ENCODE measurements around the gene GAS6.

Gene GAS6

GRCh38 chr13:113825841-113826240 lies 38.0 kb downstream of the GAS6 start:
- TF ChIP-seq CTCF (IDR thresholded peaks at IDR 0.05; ENCODE audit: unreplicated experiment in 3 of 3) = no peak
- peaks cover 16% of the 10 kb centered on the region for H3K4me1 Mint-ChIP-seq
- no peaks in the 10 kb centered on the region for H3K9me3 Mint-ChIP-seq
- H3K27me3 Mint-ChIP-seq (ENCODE audit: low read depth) = no peaks in the 10 kb centered on the region
- H3K36me3 Mint-ChIP-seq (ENCODE audit: low read depth) = peaks cover 3% of the 10 kb centered on the region
- no peak overlapping the region for H3K4me3 Mint-ChIP-seq
- H3K27ac Mint-ChIP-seq = no peak overlapping the region

GRCh38 chr13:113823771-113824170 lies 40.1 kb downstream of the GAS6 start:
- peaks cover 3% of the 10 kb centered on the region for H3K36me3 Mint-ChIP-seq (ENCODE audit: low read depth)
- no peaks in the 10 kb centered on the region for H3K27me3 Mint-ChIP-seq (ENCODE audit: low read depth)
- peaks cover 17% of the 10 kb centered on the region for H3K4me1 Mint-ChIP-seq
- no peak overlapping the region for H3K4me3 Mint-ChIP-seq
- no peaks in the 10 kb centered on the region for H3K9me3 Mint-ChIP-seq
- no peak overlapping the region for H3K27ac Mint-ChIP-seq
- TF ChIP-seq CTCF (IDR thresholded peaks at IDR 0.05; ENCODE audit: unreplicated experiment in 3 of 3) = no peak

- H3K27ac Mint-ChIP-seq = no peak overlapping the region
- H3K4me3 Mint-ChIP-seq = no peak overlapping the region
- no peak for TF ChIP-seq CTCF (IDR thresholded peaks at IDR 0.05; ENCODE audit: unreplicated experiment in 3 of 3)
- H3K36me3 Mint-ChIP-seq (ENCODE audit: low read depth) = peaks cover 3% of the 10 kb centered on the region
- peaks cover 17% of the 10 kb centered on the region for H3K4me1 Mint-ChIP-seq
- H3K9me3 Mint-ChIP-seq = no peaks in the 10 kb centered on the region
- no peaks in the 10 kb centered on the region for H3K27me3 Mint-ChIP-seq (ENCODE audit: low read depth)
Measured at GRCh38 chr13:113822956-113823744, 40.7 kb downstream of the GAS6 start.

GRCh38 chr13:113822266-113822665 lies 41.6 kb downstream of the GAS6 start:
- Mint-ChIP-seq H3K4me3 (no peak overlapping the region), H3K27ac (no peak overlapping the region), H3K9me3 (no peaks in the 10 kb centered on the region), H3K4me1 (peaks cover 17% of the 10 kb centered on the region), H3K27me3 (ENCODE audit: low read depth) (no peaks in the 10 kb centered on the region), H3K36me3 (ENCODE audit: low read depth) (no peaks in the 10 kb centered on the region)
- TF ChIP-seq CTCF (IDR thresholded peaks at IDR 0.05; ENCODE audit: unreplicated experiment in 3 of 3) = no peak

- peaks cover 17% of the 10 kb centered on the region for H3K4me1 Mint-ChIP-seq
- H3K27me3 Mint-ChIP-seq (ENCODE audit: low read depth) = peaks cover 1% of the 10 kb centered on the region
- no peak overlapping the region for H3K4me3 Mint-ChIP-seq
- H3K27ac Mint-ChIP-seq = no peak overlapping the region
- TF ChIP-seq CTCF (IDR thresholded peaks at IDR 0.05; ENCODE audit: unreplicated experiment in 3 of 3) = no peak
- H3K36me3 Mint-ChIP-seq (ENCODE audit: low read depth) = no peaks in the 10 kb centered on the region
- no peaks in the 10 kb centered on the region for H3K9me3 Mint-ChIP-seq
Measured at GRCh38 chr13:113821847-113822246, 42.0 kb downstream of the GAS6 start.

Measured in nephron (organoid).